Measurements from ENCODE around the gene TSPYL6. TPM values are rescaled to one million over a fixed set of nuclear protein-coding genes. Genes with fewer than 3 reads are reported as not detected.
"Not testable (repeated sequence)": the region's sequence is repeated elsewhere in the genome, so short reads cannot be mapped to it uniquely, and the experiment has no call there.

Gene TSPYL6
- total RNA-seq (under 1 TPM; 0.17 to 0.30 TPM), polyA plus RNA-seq (ENCODE audit: insufficient read length in 2 of 2) (under 1 TPM; 0.14 to 0.50 TPM)
- long read RNA-seq, donor 1, partial matches to known transcripts = 21 of 126 reads
- long read RNA-seq, donor 1, other reads (novel, unspliced or antisense) = 105 of 126 reads
- long read RNA-seq, donor 2, partial matches to known transcripts = 0 of 1 reads
- long read RNA-seq, donor 2, other reads (novel, unspliced or antisense) = 0 of 1 reads
- long read RNA-seq, donor 3 = 0 reads
- long read RNA-seq, donor 4 = 0 reads

GRCh38 chr2:54256091-54256694 lies at the start of gene TSPYL6:
Gene TSPYL6, minus strand, starts transcription at chr2:54256229. Its CDS starts 78 bp downstream, at chr2:54256151.
- WGBS (ENCODE audit: insufficient coverage) = 96% methylated on average over 12 of the region's 25 CpGs
- Histone ChIP-seq H3K4me1 (ENCODE audit: control insufficient read depth, insufficient read depth, low read length) (no peaks in the 10 kb centered on the region), H3K27me3 (ENCODE audit: control insufficient read depth, insufficient read depth, low read length) (no peaks in the 10 kb centered on the region), H3K36me3 (ENCODE audit: control insufficient read depth, insufficient read depth, low read length) (peaks cover 5% of the 10 kb centered on the region), H3K4me3 (ENCODE audit: low read depth, low read length) (no peak within 1 kb of the TSS), H3K27ac (ENCODE audit: low read depth, low read length) (no peak within 1 kb of the TSS), H3K9me3 (ENCODE audit: control insufficient read depth, insufficient read depth, low read length) (no peaks in the 10 kb centered on the region)
- no peak for DNase-seq (ENCODE audit: low read depth in 4 of 6, low spot score in 6 of 6)

- no peaks in the 10 kb centered on the region for H3K36me3 ChIP-seq (ENCODE audit: control insufficient read depth, insufficient read depth, low read length)
- H3K4me1 ChIP-seq (ENCODE audit: control insufficient read depth, insufficient read depth, low read length) = no peaks in the 10 kb centered on the region
- no peaks in the 10 kb centered on the region for H3K27me3 ChIP-seq (ENCODE audit: control insufficient read depth, insufficient read depth, low read length)
- no peak overlapping the region for H3K27ac ChIP-seq (ENCODE audit: low read depth, low read length)
- no peak overlapping the region for H3K4me3 ChIP-seq (ENCODE audit: low read depth, low read length)
- DNase-seq (ENCODE audit: low read depth in 4 of 6, low spot score in 6 of 6) = no peak
- no peaks in the 10 kb centered on the region for H3K9me3 ChIP-seq (ENCODE audit: control insufficient read depth, insufficient read depth, low read length)
These were observed 47.6 kb upstream of the TSPYL6 start for GRCh38 chr2:54303631-54304030.

GRCh38 chr2:54298514-54298913 lies 42.5 kb upstream of the TSPYL6 start:
- H3K4me1 ChIP-seq (ENCODE audit: control insufficient read depth, insufficient read depth, low read length) = no peaks in the 10 kb centered on the region
- no peak overlapping the region for H3K4me3 ChIP-seq (ENCODE audit: low read depth, low read length)
- H3K27ac ChIP-seq (ENCODE audit: low read depth, low read length) = no peak overlapping the region
- H3K27me3 ChIP-seq (ENCODE audit: control insufficient read depth, insufficient read depth, low read length) = no peaks in the 10 kb centered on the region
- WGBS (ENCODE audit: insufficient coverage) = 100% methylated on average over 1 of the region's 5 CpGs
- H3K36me3 ChIP-seq (ENCODE audit: control insufficient read depth, insufficient read depth, low read length) = no peaks in the 10 kb centered on the region
- H3K9me3 ChIP-seq (ENCODE audit: control insufficient read depth, insufficient read depth, low read length) = no peaks in the 10 kb centered on the region
- DNase-seq (ENCODE audit: low read depth in 4 of 6, low spot score in 6 of 6) = no peak

- no peaks in the 10 kb centered on the region for H3K4me1 ChIP-seq (ENCODE audit: control insufficient read depth, insufficient read depth, low read length)
- H3K27ac ChIP-seq (ENCODE audit: low read depth, low read length) = no peak overlapping the region
- DNase-seq (ENCODE audit: low read depth in 4 of 6, low spot score in 6 of 6) = peak in 1 of 6 donors; percentile 47
- H3K36me3 ChIP-seq (ENCODE audit: control insufficient read depth, insufficient read depth, low read length) = no peaks in the 10 kb centered on the region
- WGBS (ENCODE audit: insufficient coverage) = 33% methylated on average over 1 of the region's 5 CpGs
- H3K4me3 ChIP-seq (ENCODE audit: low read depth, low read length) = no peak overlapping the region
- H3K27me3 ChIP-seq (ENCODE audit: control insufficient read depth, insufficient read depth, low read length) = no peaks in the 10 kb centered on the region
- H3K9me3 ChIP-seq (ENCODE audit: control insufficient read depth, insufficient read depth, low read length) = no peaks in the 10 kb centered on the region
These were observed 39.9 kb upstream of the TSPYL6 start for GRCh38 chr2:54295911-54296310.

DNA sequence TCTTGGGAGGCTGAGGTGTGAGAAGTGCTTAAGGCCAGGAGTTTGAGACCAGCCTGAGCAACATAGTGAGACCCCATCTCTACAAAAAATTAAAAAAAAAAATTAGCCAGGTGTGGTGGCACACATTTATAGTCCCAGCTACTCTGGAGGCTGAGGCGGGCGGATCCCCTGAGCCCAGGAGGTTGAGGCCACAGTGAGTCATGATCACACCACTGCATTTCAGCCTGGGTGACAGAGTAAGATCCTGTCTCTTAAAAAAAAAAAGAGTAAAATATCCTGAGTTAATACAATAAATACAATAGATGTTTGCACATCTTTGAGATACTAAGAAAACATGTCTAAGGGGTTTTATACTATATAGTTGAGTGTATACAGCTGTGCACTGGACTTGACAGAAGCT lies 38.6 kb upstream of the TSPYL6 start:
- 100% methylated on average over 1 of the region's 2 CpGs for WGBS (ENCODE audit: insufficient coverage)
- not testable (repeated sequence) for H3K36me3 ChIP-seq (ENCODE audit: control insufficient read depth, insufficient read depth, low read length); H3K4me3 ChIP-seq (ENCODE audit: low read depth, low read length); H3K4me1 ChIP-seq (ENCODE audit: control insufficient read depth, insufficient read depth, low read length); H3K27ac ChIP-seq (ENCODE audit: low read depth, low read length); H3K27me3 ChIP-seq (ENCODE audit: control insufficient read depth, insufficient read depth, low read length); DNase-seq (ENCODE audit: low read depth in 4 of 6, low spot score in 6 of 6); H3K9me3 ChIP-seq (ENCODE audit: control insufficient read depth, insufficient read depth, low read length)

DNA sequence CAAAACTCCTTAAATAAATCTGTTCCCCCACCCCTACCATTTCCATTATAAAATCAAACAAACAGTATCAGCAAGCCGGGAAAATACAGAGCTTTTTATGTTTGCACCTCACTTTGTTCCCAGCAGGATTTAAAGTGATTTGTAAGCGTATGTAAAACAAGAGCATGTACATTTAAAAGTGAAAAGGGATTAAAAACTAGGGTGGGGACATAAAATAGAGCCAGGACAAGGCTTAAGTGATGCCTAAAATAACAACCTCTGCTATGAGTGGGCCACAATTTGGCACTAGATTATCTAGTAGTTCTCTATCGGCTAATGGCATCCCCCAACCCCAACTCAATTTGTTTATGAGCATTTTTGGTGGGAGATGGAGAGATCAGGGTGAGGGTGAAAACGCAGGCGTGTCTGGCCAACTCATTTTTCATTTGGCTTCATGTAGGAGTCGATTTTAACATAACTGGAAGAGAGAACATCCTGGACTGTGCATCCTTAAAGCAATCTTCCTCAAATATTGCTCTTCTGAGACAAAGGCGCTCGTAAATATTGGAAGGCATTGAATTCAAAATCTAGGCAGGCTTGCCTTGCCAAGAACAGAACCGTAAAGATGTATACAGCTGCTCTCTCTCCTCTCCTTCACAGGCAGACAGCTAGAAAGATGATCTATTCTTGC lies 34.5 kb upstream of the TSPYL6 start:
- Histone ChIP-seq H3K36me3 (ENCODE audit: control insufficient read depth, insufficient read depth, low read length) (no peaks in the 10 kb centered on the region), H3K27ac (ENCODE audit: low read depth, low read length) (no peak overlapping the region), H3K27me3 (ENCODE audit: control insufficient read depth, insufficient read depth, low read length) (no peaks in the 10 kb centered on the region), H3K4me1 (ENCODE audit: control insufficient read depth, insufficient read depth, low read length) (peaks cover 4% of the 10 kb centered on the region), H3K9me3 (ENCODE audit: control insufficient read depth, insufficient read depth, low read length) (no peaks in the 10 kb centered on the region), H3K4me3 (ENCODE audit: low read depth, low read length) (peak overlapping the region; percentile 17)
- DNase-seq (ENCODE audit: low read depth in 4 of 6, low spot score in 6 of 6) = peak in 2 of 6 donors; percentile 35 to 45
- WGBS (ENCODE audit: insufficient coverage) = 60% methylated on average over 1 of the region's 9 CpGs

GRCh38 chr2:54289917-54290316 lies 33.9 kb upstream of the TSPYL6 start:
- no peaks in the 10 kb centered on the region for H3K27me3 ChIP-seq (ENCODE audit: control insufficient read depth, insufficient read depth, low read length)
- H3K36me3 ChIP-seq (ENCODE audit: control insufficient read depth, insufficient read depth, low read length) = no peaks in the 10 kb centered on the region
- DNase-seq (ENCODE audit: low read depth in 4 of 6, low spot score in 6 of 6) = peak in 2 of 6 donors; percentile 28 to 68
- peak overlapping the region; percentile 17 for H3K4me3 ChIP-seq (ENCODE audit: low read depth, low read length)
- H3K27ac ChIP-seq (ENCODE audit: low read depth, low read length) = no peak overlapping the region
- H3K9me3 ChIP-seq (ENCODE audit: control insufficient read depth, insufficient read depth, low read length) = no peaks in the 10 kb centered on the region
- WGBS (ENCODE audit: insufficient coverage) = 31% methylated on average over 22 of the region's 23 CpGs
- H3K4me1 ChIP-seq (ENCODE audit: control insufficient read depth, insufficient read depth, low read length) = peaks cover 4% of the 10 kb centered on the region

GRCh38 chr2:54287532-54287931 lies 31.5 kb upstream of the TSPYL6 start:
- Histone ChIP-seq H3K9me3 (ENCODE audit: control insufficient read depth, insufficient read depth, low read length) (no peaks in the 10 kb centered on the region), H3K27ac (ENCODE audit: low read depth, low read length) (no peak overlapping the region), H3K4me1 (ENCODE audit: control insufficient read depth, insufficient read depth, low read length) (peaks cover 4% of the 10 kb centered on the region), H3K4me3 (ENCODE audit: low read depth, low read length) (no peak overlapping the region), H3K36me3 (ENCODE audit: control insufficient read depth, insufficient read depth, low read length) (no peaks in the 10 kb centered on the region), H3K27me3 (ENCODE audit: control insufficient read depth, insufficient read depth, low read length) (no peaks in the 10 kb centered on the region)
- peak in 1 of 6 donors; percentile 53 for DNase-seq (ENCODE audit: low read depth in 4 of 6, low spot score in 6 of 6)
- 67% methylated on average over 2 of the region's 2 CpGs for WGBS (ENCODE audit: insufficient coverage)

- no peak overlapping the region for H3K27ac ChIP-seq (ENCODE audit: low read depth, low read length)
- H3K4me3 ChIP-seq (ENCODE audit: low read depth, low read length) = no peak overlapping the region
- no peaks in the 10 kb centered on the region for H3K27me3 ChIP-seq (ENCODE audit: control insufficient read depth, insufficient read depth, low read length)
- no peak for DNase-seq (ENCODE audit: low read depth in 4 of 6, low spot score in 6 of 6)
- H3K4me1 ChIP-seq (ENCODE audit: control insufficient read depth, insufficient read depth, low read length) = peaks cover 4% of the 10 kb centered on the region
- H3K36me3 ChIP-seq (ENCODE audit: control insufficient read depth, insufficient read depth, low read length) = no peaks in the 10 kb centered on the region
- H3K9me3 ChIP-seq (ENCODE audit: control insufficient read depth, insufficient read depth, low read length) = no peaks in the 10 kb centered on the region
- 100% methylated on average over 1 of the region's 1 CpG for WGBS (ENCODE audit: insufficient coverage)
These were observed 29.4 kb upstream of the TSPYL6 start for GRCh38 chr2:54285451-54285850.

- no peaks in the 10 kb centered on the region for H3K36me3 ChIP-seq (ENCODE audit: control insufficient read depth, insufficient read depth, low read length)
- no peaks in the 10 kb centered on the region for H3K27me3 ChIP-seq (ENCODE audit: control insufficient read depth, insufficient read depth, low read length)
- no CpG with 5 or more reads among the region's 3 CpGs for WGBS (ENCODE audit: insufficient coverage)
- H3K4me3 ChIP-seq (ENCODE audit: low read depth, low read length) = no peak overlapping the region
- no peak overlapping the region for H3K27ac ChIP-seq (ENCODE audit: low read depth, low read length)
- no peak for DNase-seq (ENCODE audit: low read depth in 4 of 6, low spot score in 6 of 6)
- H3K9me3 ChIP-seq (ENCODE audit: control insufficient read depth, insufficient read depth, low read length) = no peaks in the 10 kb centered on the region
- peaks cover under 1% of the 10 kb centered on the region for H3K4me1 ChIP-seq (ENCODE audit: control insufficient read depth, insufficient read depth, low read length)
These were observed 28.8 kb upstream of the TSPYL6 start for GRCh38 chr2:54284826-54285225.

All from spinal cord (tissue), 10 donors.